Trophoblast cell (in vitro differentiated cells and primary cell): Measurements from ENCODE around the gene RAB3B.

ENCODE experiments used
- DNase-seq, 2 donors: peaks; one replicate each; pipeline ENCODE4 v3.0.0-alpha.2; 2016
- H2AFZ ChIP-seq: 2 replicates; pipeline ENCODE4 v1.6.1; 2013; ENCODE audit warnings: low read length, moderate library complexity, mild to moderate bottlenecking; ENCODE audit not compliant: insufficient read depth, poor library complexity
- H2AK5ac ChIP-seq: 2 replicates; pipeline ENCODE4 v1.6.1; 2013; ENCODE audit warnings: mild to moderate bottlenecking, low read length
- H2BK120ac ChIP-seq: 2 replicates; pipeline ENCODE4 v1.6.1; 2013; ENCODE audit warnings: low read length, mild to moderate bottlenecking, moderate library complexity; ENCODE audit not compliant: insufficient read depth, poor library complexity
- H2BK12ac ChIP-seq: 2 replicates; pipeline ENCODE4 v1.6.1; 2013; ENCODE audit warnings: mild to moderate bottlenecking, low read length, moderate library complexity
- H2BK5ac ChIP-seq: 2 replicates; pipeline ENCODE4 v1.6.1; 2013; ENCODE audit warnings: low read length, low read depth, moderate library complexity, mild to moderate bottlenecking; ENCODE audit not compliant: poor library complexity
- H3K14ac ChIP-seq: 2 replicates; pipeline ENCODE4 v1.6.1; 2013; ENCODE audit warnings: mild to moderate bottlenecking, low read length
- H3K18ac ChIP-seq: 2 replicates; pipeline ENCODE4 v1.6.1; 2013; ENCODE audit warnings: mild to moderate bottlenecking, low read length
- H3K23ac ChIP-seq: 2 replicates; pipeline ENCODE4 v1.6.1; 2013; ENCODE audit warnings: low read length
- H3K27ac ChIP-seq: 2 replicates; pipeline ENCODE4 v1.5.1; 2013; ENCODE audit warnings: low read depth, mild to moderate bottlenecking, inconsistent platforms, low read length, moderate library complexity
- H3K27me3 ChIP-seq: 2 replicates; pipeline ENCODE4 v1.6.1; 2013; ENCODE audit warnings: inconsistent platforms, mild to moderate bottlenecking, low read length, moderate library complexity; ENCODE audit not compliant: insufficient read depth
- H3K36me3 ChIP-seq, 2 experiments: 1 replicate in 1 of 2; 2 replicates in 1 of 2; pipeline ENCODE4 v1.6.1; 2013; ENCODE audit warnings: low read length in 2 of 2, mild to moderate bottlenecking in 2 of 2, moderate library complexity in 1 of 2; ENCODE audit not compliant: insufficient read depth in 2 of 2, control insufficient read depth in 1 of 2
- H3K4ac ChIP-seq: 2 replicates; pipeline ENCODE4 v1.6.1; 2013; ENCODE audit warnings: low read depth, mild to moderate bottlenecking, low read length, moderate library complexity
- H3K4me1 ChIP-seq, 2 experiments: 1 replicate in 1 of 2; 2 replicates in 1 of 2; pipeline ENCODE4 v1.6.1; 2013; ENCODE audit warnings: low read length in 2 of 2, mild to moderate bottlenecking in 2 of 2, moderate library complexity in 1 of 2; ENCODE audit not compliant: insufficient read depth in 2 of 2, control insufficient read depth in 1 of 2
- H3K4me2 ChIP-seq: 2 replicates; pipeline ENCODE4 v1.6.1; 2013; ENCODE audit warnings: inconsistent platforms, mild to moderate bottlenecking, low read length, moderate library complexity
- H3K4me3 ChIP-seq: 2 replicates; pipeline ENCODE4 v1.5.1; 2013; ENCODE audit warnings: mild to moderate bottlenecking, low read depth, low read length, inconsistent platforms
- H3K79me1 ChIP-seq: one replicate; pipeline ENCODE4 v1.6.1; 2013; ENCODE audit warnings: low read length
- H3K79me2 ChIP-seq: 2 replicates; pipeline ENCODE4 v1.6.1; 2013; ENCODE audit warnings: low read length, mild to moderate bottlenecking; ENCODE audit not compliant: control insufficient read depth, insufficient read depth, poor library complexity
- H3K9ac ChIP-seq: 2 replicates; pipeline ENCODE4 v1.6.1; 2013; ENCODE audit warnings: mild to moderate bottlenecking, low read length
- H3K9me3 ChIP-seq: 2 replicates; pipeline ENCODE4 v1.6.1; 2013; ENCODE audit warnings: low read depth, mild to moderate bottlenecking, control low read depth, inconsistent platforms, low read length; ENCODE audit not compliant: insufficient read depth
- H4K12ac ChIP-seq: 2 replicates; pipeline ENCODE4 v1.6.1; 2013; ENCODE audit warnings: low read depth, mild to moderate bottlenecking, low read length, moderate library complexity
- H4K8ac ChIP-seq: 2 replicates; pipeline ENCODE4 v1.6.1; 2013; ENCODE audit warnings: low read depth, mild to moderate bottlenecking, low read length, moderate library complexity
- H4K91ac ChIP-seq: one replicate; pipeline ENCODE4 v1.6.1; 2013; ENCODE audit warnings: low read depth, mild to moderate bottlenecking, low read length, moderate library complexity
- WGBS: extraction: QIAGEN DNeasy Blood & Tissue Kit; methylation state at CpG from one replicate; pipeline ENCODE4 v1.1.7; 2013; ENCODE audit warnings: missing lambda C conversion rate; ENCODE audit not compliant: insufficient read length, insufficient coverage; ENCODE audit errors: extremely low coverage; 5-methylcytosine and 5-hydroxymethylcytosine counted together

RAB3B gene

GRCh38 chr1:51958824-51959223 lies 31.7 kb downstream of the RAB3B start:
- no peak overlapping the region for H4K8ac ChIP-seq
- no peak overlapping the region for H3K4me3 ChIP-seq
- no peak overlapping the region for H2BK12ac ChIP-seq
- no peak overlapping the region for H4K91ac ChIP-seq
- peaks cover 0 to 2% of the 10 kb centered on the region in 2 experiments for H3K4me1 ChIP-seq
- no peaks in the 10 kb centered on the region for H3K79me1 ChIP-seq
- H3K9me3 ChIP-seq: no peaks in the 10 kb centered on the region
- H3K79me2 ChIP-seq: no peaks in the 10 kb centered on the region
- no peak overlapping the region for H2BK120ac ChIP-seq
- no peak overlapping the region for H2BK5ac ChIP-seq
- H3K18ac ChIP-seq: no peak overlapping the region
- no peak overlapping the region for H3K4me2 ChIP-seq
- no peaks in the 10 kb centered on the region for H3K36me3 ChIP-seq
- no peak overlapping the region for H3K14ac ChIP-seq
- H2AK5ac ChIP-seq: no peak overlapping the region
- H2AFZ ChIP-seq: no peak overlapping the region
- H3K23ac ChIP-seq: no peak overlapping the region
- H3K27ac ChIP-seq: no peak overlapping the region
- H4K12ac ChIP-seq: no peak overlapping the region
- H3K9ac ChIP-seq: no peak overlapping the region
- no CpG with 5 or more reads among the region's 3 CpGs for WGBS
- no peaks in the 10 kb centered on the region for H3K27me3 ChIP-seq
- DNase-seq: no peak
- H3K4ac ChIP-seq: no peak overlapping the region

GRCh38 chr1:51957618-51958017 lies 32.9 kb downstream of the RAB3B start:
- H3K9ac ChIP-seq: no peak overlapping the region
- no peaks in the 10 kb centered on the region for H3K79me2 ChIP-seq
- no peak overlapping the region for H3K4me2 ChIP-seq
- H2AK5ac ChIP-seq: no peak overlapping the region
- no peak overlapping the region for H3K27ac ChIP-seq
- no CpG with 5 or more reads among the region's 7 CpGs for WGBS
- no peaks in the 10 kb centered on the region for H3K9me3 ChIP-seq
- no peak overlapping the region for H3K4ac ChIP-seq
- no peak for DNase-seq
- peaks cover 0 to 2% of the 10 kb centered on the region in 2 experiments for H3K4me1 ChIP-seq
- H3K14ac ChIP-seq: no peak overlapping the region
- H3K18ac ChIP-seq: no peak overlapping the region
- no peak overlapping the region for H3K23ac ChIP-seq
- H3K27me3 ChIP-seq: no peaks in the 10 kb centered on the region
- no peak overlapping the region for H2AFZ ChIP-seq
- H3K36me3 ChIP-seq: no peaks in the 10 kb centered on the region
- no peak overlapping the region for H2BK5ac ChIP-seq
- H3K79me1 ChIP-seq: no peaks in the 10 kb centered on the region
- H2BK120ac ChIP-seq: no peak overlapping the region
- no peak overlapping the region for H4K91ac ChIP-seq
- no peak overlapping the region for H3K4me3 ChIP-seq
- no peak overlapping the region for H4K12ac ChIP-seq
- no peak overlapping the region for H2BK12ac ChIP-seq
- H4K8ac ChIP-seq: no peak overlapping the region

- Histone ChIP-seq H3K9me3 (no peaks in the 10 kb centered on the region), H3K14ac (no peak overlapping the region), H4K12ac (no peak overlapping the region), H4K8ac (no peak overlapping the region), H3K4ac (no peak overlapping the region), H3K4me1 (peaks cover 0 to 2% of the 10 kb centered on the region in 2 experiments), H4K91ac (no peak overlapping the region), H3K4me2 (no peak overlapping the region), H3K27ac (no peak overlapping the region), H3K36me3 (no peaks in the 10 kb centered on the region), H3K4me3 (no peak overlapping the region), H2BK120ac (no peak overlapping the region), H2BK12ac (no peak overlapping the region), H3K79me2 (no peaks in the 10 kb centered on the region), H2AFZ (no peak overlapping the region), H3K27me3 (no peaks in the 10 kb centered on the region), H3K18ac (no peak overlapping the region), H3K9ac (no peak overlapping the region), H3K23ac (peak overlapping the region; percentile 81), H3K79me1 (no peaks in the 10 kb centered on the region), H2AK5ac (no peak overlapping the region), H2BK5ac (no peak overlapping the region)
- peak in 1 of 2 donors; percentile 51 for DNase-seq
- no CpG with 5 or more reads among the region's 8 CpGs for WGBS
Measured at GRCh38 chr1:51956528-51957509, 33.7 kb downstream of the RAB3B start.

GRCh38 chr1:51955797-51956527 lies 34.5 kb downstream of the RAB3B start:
- no peak overlapping the region for H3K9ac ChIP-seq
- H3K27ac ChIP-seq: no peak overlapping the region
- H3K18ac ChIP-seq: no peak overlapping the region
- no peak overlapping the region for H3K14ac ChIP-seq
- H4K8ac ChIP-seq: no peak overlapping the region
- peaks cover 0 to 2% of the 10 kb centered on the region in 2 experiments for H3K4me1 ChIP-seq
- no peak overlapping the region for H2BK12ac ChIP-seq
- H2AFZ ChIP-seq: no peak overlapping the region
- no peak overlapping the region for H3K4me2 ChIP-seq
- H2AK5ac ChIP-seq: no peak overlapping the region
- no peaks in the 10 kb centered on the region for H3K36me3 ChIP-seq
- no peak overlapping the region for H4K91ac ChIP-seq
- no peak overlapping the region for H3K23ac ChIP-seq
- H3K4me3 ChIP-seq: no peak overlapping the region
- no peaks in the 10 kb centered on the region for H3K79me1 ChIP-seq
- no peaks in the 10 kb centered on the region for H3K9me3 ChIP-seq
- no peaks in the 10 kb centered on the region for H3K27me3 ChIP-seq
- peak; percentile 52 to 83 for DNase-seq
- no peak overlapping the region for H4K12ac ChIP-seq
- H2BK5ac ChIP-seq: no peak overlapping the region
- no peak overlapping the region for H3K4ac ChIP-seq
- WGBS: no CpG with 5 or more reads among the region's 4 CpGs
- H3K79me2 ChIP-seq: no peaks in the 10 kb centered on the region
- no peak overlapping the region for H2BK120ac ChIP-seq
